GM06990 (cell line): ENCODE results near the gene MOB3A.

Experiments used
- DNase-seq: peaks from one replicate; pipeline ENCODE4 v3.0.0-alpha.2; 2011; ENCODE audit not compliant: insufficient read length; ENCODE audit errors: extremely low read depth
- H3K27me3 ChIP-seq: replicated peaks from 2 replicates; pipeline ENCODE4 v1.6.0; 2011; ENCODE audit warnings: low read length; ENCODE audit not compliant: control insufficient read depth, insufficient read depth
- H3K36me3 ChIP-seq: 2 replicates; pipeline ENCODE4 v1.5.1; 2011; ENCODE audit warnings: low read length; ENCODE audit not compliant: control insufficient read depth, insufficient read depth
- H3K4me3 ChIP-seq: replicated peaks from 2 replicates; pipeline ENCODE4 v1.5.1; 2011; ENCODE audit warnings: low read depth, mild to moderate bottlenecking, control low read depth, low read length
- CTCF ChIP-seq: IDR thresholded peaks from 2 replicates; pipeline ENCODE4 v1.5.1; 2011; ENCODE audit warnings: low read length, control low read depth, mild to moderate bottlenecking, inconsistent platforms; ENCODE audit not compliant: insufficient read depth, poor library complexity, severe bottlenecking

Gene MOB3A

GRCh38 chr19:2110822-2111221 lies 14.7 kb upstream of the MOB3A start:
- Histone ChIP-seq H3K36me3 (peaks cover 68% of the 10 kb centered on the region), H3K4me3 (no peak overlapping the region), H3K27me3 (no peaks in the 10 kb centered on the region)
- peak; percentile 30 for TF ChIP-seq CTCF
- no peak for DNase-seq

GRCh38 chr19:2109046-2109864 lies 13.1 kb upstream of the MOB3A start:
- Histone ChIP-seq H3K27me3 (no peaks in the 10 kb centered on the region), H3K4me3 (no peak overlapping the region), H3K36me3 (peaks cover 56% of the 10 kb centered on the region)
- TF ChIP-seq CTCF: no peak
- no peak for DNase-seq

GRCh38 chr19:2108251-2109016 lies 12.3 kb upstream of the MOB3A start:
- Histone ChIP-seq H3K36me3 (peaks cover 54% of the 10 kb centered on the region), H3K27me3 (no peaks in the 10 kb centered on the region), H3K4me3 (no peak overlapping the region)
- no peak for DNase-seq
- no peak for TF ChIP-seq CTCF

GRCh38 chr19:2103045-2103707 lies 7.0 kb upstream of the MOB3A start:
- DNase-seq: no peak
- Histone ChIP-seq H3K27me3 (no peaks in the 10 kb centered on the region), H3K36me3 (peaks cover 31% of the 10 kb centered on the region), H3K4me3 (no peak overlapping the region)
- TF ChIP-seq CTCF: no peak

GRCh38 chr19:2101417-2102335 lies 5.5 kb upstream of the MOB3A start:
- Histone ChIP-seq H3K36me3 (peaks cover 30% of the 10 kb centered on the region), H3K27me3 (no peaks in the 10 kb centered on the region), H3K4me3 (no peak overlapping the region)
- no peak for DNase-seq
- TF ChIP-seq CTCF: no peak
